Astrocyte (in vitro differentiated cells and primary cell): ENCODE results near the gene RIPPLY2. TPM values are rescaled to one million over a fixed set of nuclear protein-coding genes. Genes with fewer than 3 reads are reported as not detected.
A peak's percentile ranks its signal among the peaks of the same experiment; 100 is the strongest.

ENCODE experiments used
- DNase-seq: peaks from one replicate; pipeline ENCODE4 v3.0.0-alpha.2; 2010; ENCODE audit warnings: low read depth
- FAIRE-seq: peaks from 2 replicates; lab custom pipeline; 2011; peaks lifted over from hg19 to GRCh38; lab: Jason Lieb, UNC
- H2AFZ ChIP-seq: 2 replicates; pipeline ENCODE4 v1.6.0; 2012; ENCODE audit warnings: low read depth, low read length, inconsistent platforms
- H3K27ac ChIP-seq: 2 replicates; pipeline ENCODE4 v1.5.1; 2011; ENCODE audit warnings: low read depth, low read length, inconsistent platforms
- H3K27me3 ChIP-seq: 2 replicates; pipeline ENCODE4 v1.6.0; 2011; ENCODE audit warnings: low read length, inconsistent platforms; ENCODE audit not compliant: insufficient read depth
- H3K36me3 ChIP-seq: 2 replicates; pipeline ENCODE4 v1.5.1; 2011; ENCODE audit warnings: low read length, inconsistent platforms; ENCODE audit not compliant: insufficient read depth
- H3K4me1 ChIP-seq: 2 replicates; pipeline ENCODE4 v1.5.1; 2011; ENCODE audit warnings: low read length, inconsistent platforms; ENCODE audit not compliant: insufficient read depth
- H3K4me2 ChIP-seq: 2 replicates; pipeline ENCODE4 v1.6.0; 2012; ENCODE audit warnings: low read length, inconsistent platforms
- H3K4me3 ChIP-seq: 2 replicates; pipeline ENCODE4 v1.5.1; 2011; ENCODE audit warnings: low read depth, mild to moderate bottlenecking, low read length, inconsistent platforms; ENCODE audit not compliant: insufficient read depth
- H3K79me2 ChIP-seq: 2 replicates; pipeline ENCODE4 v1.6.0; 2012; ENCODE audit warnings: mild to moderate bottlenecking, low read length, inconsistent platforms; ENCODE audit not compliant: insufficient read depth
- H3K9ac ChIP-seq: 2 replicates; pipeline ENCODE4 v1.6.0; 2012; ENCODE audit warnings: mild to moderate bottlenecking, low read length, inconsistent platforms
- H3K9me3 ChIP-seq: 2 replicates; pipeline ENCODE4 v1.5.1; 2012; ENCODE audit warnings: low read depth, mild to moderate bottlenecking, low read length, inconsistent platforms; ENCODE audit not compliant: insufficient read depth
- H4K20me1 ChIP-seq: 2 replicates; pipeline ENCODE4 v1.6.0; 2012; ENCODE audit warnings: low read length, inconsistent platforms; ENCODE audit not compliant: insufficient read depth
- H3K27ac Mint-ChIP-seq: one replicate; pipeline ENCODE4 v1.8.0; 2021; ENCODE audit warnings: mild to moderate bottlenecking, mixed read lengths; ENCODE audit not compliant: unreplicated experiment
- H3K27me3 Mint-ChIP-seq: one replicate; pipeline ENCODE4 v1.8.0; 2021; ENCODE audit warnings: low read depth, mixed read lengths; ENCODE audit not compliant: unreplicated experiment
- H3K36me3 Mint-ChIP-seq: one replicate; pipeline ENCODE4 v1.8.0; 2021; ENCODE audit warnings: low read depth, mixed read lengths; ENCODE audit not compliant: unreplicated experiment
- H3K4me1 Mint-ChIP-seq: one replicate; pipeline ENCODE4 v1.8.0; 2021; ENCODE audit warnings: low read depth, mixed read lengths; ENCODE audit not compliant: unreplicated experiment
- H3K4me3 Mint-ChIP-seq: one replicate; pipeline ENCODE4 v1.8.0; 2021; ENCODE audit warnings: mild to moderate bottlenecking, moderate library complexity, mixed read lengths; ENCODE audit not compliant: unreplicated experiment
- H3K9me3 Mint-ChIP-seq: one replicate; pipeline ENCODE4 v1.8.0; 2021; ENCODE audit warnings: mild to moderate bottlenecking, mixed read lengths; ENCODE audit not compliant: unreplicated experiment
- CTCF ChIP-seq: IDR thresholded peaks from 2 replicates; pipeline ENCODE4 v1.5.1; 2011; ENCODE audit warnings: low read depth, mild to moderate bottlenecking, inconsistent platforms, low read length, moderate library complexity; ENCODE audit not compliant: insufficient read depth
- EZH2 ChIP-seq: IDR thresholded peaks from 2 replicates; pipeline ENCODE4 v1.6.1; 2012; ENCODE audit warnings: mild to moderate bottlenecking, low read length, inconsistent platforms; ENCODE audit not compliant: insufficient read depth
- total RNA-seq: library from RNA; stranded (reverse); gene quantifications from 2 replicates; pipeline ENCODE4 v1.2.1, GENCODE V29; 2021

RIPPLY2 gene
- total RNA-seq, 1 donor from 2014 or later = not detected

GRCh38 chr6:83854001-83854501 is 891 bp downstream of the RIPPLY2 start:
- no peak for FAIRE-seq
- H3K36me3 ChIP-seq = no peaks in the 10 kb centered on the region

DNA sequence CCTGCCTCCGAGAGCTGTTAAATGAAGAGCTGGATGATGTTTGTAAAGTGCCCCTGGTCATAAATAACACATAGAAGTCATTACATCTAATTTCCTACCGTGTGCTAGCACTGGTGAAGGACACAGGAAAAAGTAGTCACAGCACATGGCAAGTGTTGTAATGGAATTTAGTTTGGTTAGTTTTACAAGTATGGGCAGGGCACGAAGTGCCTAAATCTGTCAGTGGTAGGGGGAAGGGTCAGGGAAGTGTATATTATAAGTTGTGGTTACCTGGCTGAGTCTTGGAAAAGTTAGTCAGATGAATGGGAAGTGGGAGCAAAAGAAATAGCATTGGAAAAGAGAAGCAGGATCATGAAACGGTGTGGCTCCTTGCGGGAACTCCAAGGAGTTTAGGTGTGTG is 1.6 kb downstream of the RIPPLY2 start:
- Histone ChIP-seq H4K20me1 (no peaks in the 10 kb centered on the region), H3K9ac (no peak overlapping the region), H3K9me3 (no peaks in the 10 kb centered on the region), H3K79me2 (peaks cover 2% of the 10 kb centered on the region), H3K4me2 (no peak overlapping the region), H3K36me3 (no peaks in the 10 kb centered on the region), H3K4me1 (peaks cover 9% of the 10 kb centered on the region), H2AFZ (no peak overlapping the region), H3K4me3 (no peak overlapping the region), H3K27me3 (peaks cover 31% of the 10 kb centered on the region), H3K27ac (no peak overlapping the region)
- no peak overlapping the region for H3K27ac Mint-ChIP-seq
- no peaks in the 10 kb centered on the region for H3K36me3 Mint-ChIP-seq
- no peaks in the 10 kb centered on the region for H3K9me3 Mint-ChIP-seq
- H3K4me3 Mint-ChIP-seq = no peak overlapping the region
- FAIRE-seq (no peak), DNase-seq (no peak)
- TF ChIP-seq CTCF (no peak), EZH2 (no peak)
- H3K27me3 Mint-ChIP-seq = peaks cover 36% of the 10 kb centered on the region
- peaks cover 2% of the 10 kb centered on the region for H3K4me1 Mint-ChIP-seq

More at GRCh38 chr6:83854001-83854501, 891 bp downstream of the RIPPLY2 start:
- peak overlapping the region; percentile 58 for H3K4me3 ChIP-seq
- H3K27me3 ChIP-seq = peaks cover 31% of the 10 kb centered on the region
- Mint-ChIP-seq H3K4me1 (no peaks in the 10 kb centered on the region), H3K9me3 (no peaks in the 10 kb centered on the region), H3K27ac (no peak overlapping the region), H3K27me3 (peaks cover 36% of the 10 kb centered on the region), H3K36me3 (no peaks in the 10 kb centered on the region), H3K4me3 (peak overlapping the region; percentile 84)
- TF ChIP-seq CTCF (no peak), EZH2 (no peak)
- H3K9ac ChIP-seq = no peak overlapping the region
- H3K27ac ChIP-seq = no peak overlapping the region
- H3K9me3 ChIP-seq = no peaks in the 10 kb centered on the region
- H3K4me2 ChIP-seq = peak overlapping the region; percentile 89
- peaks cover 9% of the 10 kb centered on the region for H3K4me1 ChIP-seq
- no peaks in the 10 kb centered on the region for H3K79me2 ChIP-seq
- no peaks in the 10 kb centered on the region for H4K20me1 ChIP-seq
- peak overlapping the region; percentile 90 for H2AFZ ChIP-seq
- DNase-seq = no peak
